Body of pancreas (tissue), 4 donors: Measurements from ENCODE around the gene ANKS1B. TPM values are rescaled to one million over a fixed set of nuclear protein-coding genes. Genes with fewer than 3 reads are reported as not detected.

Experiments
- ATAC-seq: fragments of 150-250 bp; one replicate; pipeline ENCODE4 v1.9.1; 2016
- DNase-seq, 4 donors: peaks; one replicate each; pipeline ENCODE4 v3.0.0-alpha.2; 2019
- H3K27ac ChIP-seq, 4 donors: fragments of 200-600 bp; sonication (generic); 1 replicate in 3 of 4; 2 replicates in 1 of 4; pipeline versions ENCODE4 v1.5.1 to v1.6.1; 2016 to 2019; ENCODE audit warnings: mild to moderate bottlenecking in 1 of 4, mixed read lengths in 1 of 4, moderate library complexity in 1 of 4
- H3K27me3 ChIP-seq, 2 donors: fragments of 200-600 bp; sonication (generic); one replicate each; pipeline ENCODE4 v1.6.0; 2016; ENCODE audit warnings: mild to moderate bottlenecking in 1 of 2
- H3K36me3 ChIP-seq, 2 donors: fragments of 200-600 bp; sonication (generic); replicated peaks in 1 of 2; 2 replicates each; pipeline ENCODE4 v1.5.1; 2016; ENCODE audit warnings: low read depth in 2 of 2; ENCODE audit not compliant: insufficient read depth in 1 of 2
- H3K4me1 ChIP-seq: fragments of 200-600 bp; sonication (generic); one replicate; pipeline ENCODE4 v1.6.0; 2016
- H3K4me3 ChIP-seq, 2 donors: fragments of 200-600 bp; sonication (generic); 1 replicate in 1 of 2; 2 replicates in 1 of 2; pipeline ENCODE4 v1.5.1; 2016 to 2019
- H3K9me3 ChIP-seq, 3 donors: fragments of 200-600 bp; sonication (generic); 1 replicate in 2 of 3; 2 replicates in 1 of 3; pipeline ENCODE4 v1.5.1; 2016
- POLR2A ChIP-seq, 3 donors: fragments of 450-650 bp; IDR thresholded peaks; one replicate each; pipeline ENCODE4 v1.6.1; 2016; ENCODE audit warnings: antibody characterized with exemption in 3 of 3, mild to moderate bottlenecking in 2 of 3
- WGBS, 2 donors: methylation state at CpG; one replicate each; pipeline ENCODE4 v1.1.5; 2017; 5-methylcytosine and 5-hydroxymethylcytosine counted together
- intact Hi-C: fragments of 100-400 bp; cut with DNase I; formaldehyde crosslinking; loops from one replicate; pipeline ENCODE4 v1.15.1; 2023
- total RNA-seq, 2 donors: library from RNA; depleted of rRNA; stranded (reverse); fragments of >200 nt; gene quantifications; one replicate each; pipeline ENCODE4 v1.1.0, GENCODE V29; 2016
- TF ChIP-seq, protein P1 (sequence below), 7 experiments: fragments of 450-650 bp in 4 of 7; fragments of 200-600 bp in 3 of 7; sonication (generic) in 3 of 7; IDR thresholded peaks; one replicate each; pipeline ENCODE4 v1.5.1; 2016 to 2019; ENCODE audit warnings: antibody characterized with exemption in 7 of 7

ANKS1B gene
- total RNA-seq, 2 donors from 2014 or later = 2.1 to 10.2 TPM

DNA sequence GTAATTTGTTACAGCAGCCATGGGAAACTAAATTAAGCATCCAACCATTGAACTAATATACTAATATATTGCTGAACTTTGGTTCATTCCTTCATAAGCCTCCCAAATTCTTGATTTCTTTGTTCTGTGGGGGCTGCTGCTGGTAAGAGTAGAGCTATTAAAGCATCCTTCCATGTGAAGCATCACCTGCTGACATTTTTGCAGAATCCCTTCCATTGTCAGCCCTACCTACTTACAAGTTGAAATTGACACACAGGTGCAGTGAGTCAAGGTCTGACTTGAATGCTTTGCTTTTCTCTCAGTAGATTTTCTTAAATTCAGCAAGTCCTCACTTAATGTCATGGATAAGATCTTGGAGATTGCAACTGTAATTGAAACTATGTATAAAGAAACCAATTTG lies 865.3 kb downstream of the ANKS1B start:
- Histone ChIP-seq H3K4me3 (no peak overlapping the region), H3K36me3 (no peaks in the 10 kb centered on the region), H3K9me3 (no peaks in the 10 kb centered on the region), H3K4me1 (no peaks in the 10 kb centered on the region), H3K27ac (no peak overlapping the region), H3K27me3 (no peaks in the 10 kb centered on the region)
- intact Hi-C loops = no loop called here
- ATAC-seq (no peak), DNase-seq (no peak)
- TF ChIP-seq, protein P1, sequence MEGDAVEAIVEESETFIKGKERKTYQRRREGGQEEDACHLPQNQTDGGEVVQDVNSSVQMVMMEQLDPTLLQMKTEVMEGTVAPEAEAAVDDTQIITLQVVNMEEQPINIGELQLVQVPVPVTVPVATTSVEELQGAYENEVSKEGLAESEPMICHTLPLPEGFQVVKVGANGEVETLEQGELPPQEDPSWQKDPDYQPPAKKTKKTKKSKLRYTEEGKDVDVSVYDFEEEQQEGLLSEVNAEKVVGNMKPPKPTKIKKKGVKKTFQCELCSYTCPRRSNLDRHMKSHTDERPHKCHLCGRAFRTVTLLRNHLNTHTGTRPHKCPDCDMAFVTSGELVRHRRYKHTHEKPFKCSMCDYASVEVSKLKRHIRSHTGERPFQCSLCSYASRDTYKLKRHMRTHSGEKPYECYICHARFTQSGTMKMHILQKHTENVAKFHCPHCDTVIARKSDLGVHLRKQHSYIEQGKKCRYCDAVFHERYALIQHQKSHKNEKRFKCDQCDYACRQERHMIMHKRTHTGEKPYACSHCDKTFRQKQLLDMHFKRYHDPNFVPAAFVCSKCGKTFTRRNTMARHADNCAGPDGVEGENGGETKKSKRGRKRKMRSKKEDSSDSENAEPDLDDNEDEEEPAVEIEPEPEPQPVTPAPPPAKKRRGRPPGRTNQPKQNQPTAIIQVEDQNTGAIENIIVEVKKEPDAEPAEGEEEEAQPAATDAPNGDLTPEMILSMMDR (IDR thresholded peaks at IDR 0.05) = no peak
- no peak for TF ChIP-seq POLR2A (IDR thresholded peaks at IDR 0.05)

DNA sequence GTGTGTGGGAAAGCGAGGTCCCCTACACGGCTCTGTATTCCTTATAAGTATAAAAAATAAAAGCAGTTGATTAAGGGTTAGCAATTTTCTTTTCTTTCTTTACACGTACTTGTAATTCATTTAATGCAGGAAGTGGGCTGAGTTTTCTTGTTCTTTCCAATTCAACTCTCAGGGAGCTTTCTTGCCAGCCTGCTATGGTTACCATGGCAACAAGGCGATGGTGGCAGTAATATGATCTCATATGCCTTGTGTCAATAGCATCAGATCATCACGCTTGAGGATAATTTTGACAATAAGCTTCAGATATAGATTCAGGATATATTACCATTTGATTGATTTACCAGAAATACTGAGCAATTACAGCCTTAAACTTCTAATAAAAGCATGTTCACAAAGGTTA lies 873.1 kb downstream of the ANKS1B start:
- no peak overlapping the region for H3K27ac ChIP-seq
- H3K4me3 ChIP-seq = no peak overlapping the region
- H3K4me1 ChIP-seq = no peaks in the 10 kb centered on the region
- no peaks in the 10 kb centered on the region for H3K36me3 ChIP-seq
- no peak for ATAC-seq
- H3K9me3 ChIP-seq = no peaks in the 10 kb centered on the region
- no peaks in the 10 kb centered on the region for H3K27me3 ChIP-seq
- peak in 1 of 4 donors; percentile 11 for DNase-seq
- 55 to 57% methylated on average over 5 of the region's 5 CpGs for WGBS, 2 donors
- TF ChIP-seq, protein P1 (IDR thresholded peaks at IDR 0.05) = no peak
- no peak for TF ChIP-seq POLR2A (IDR thresholded peaks at IDR 0.05)
- intact Hi-C loops = no loop called here

DNA sequence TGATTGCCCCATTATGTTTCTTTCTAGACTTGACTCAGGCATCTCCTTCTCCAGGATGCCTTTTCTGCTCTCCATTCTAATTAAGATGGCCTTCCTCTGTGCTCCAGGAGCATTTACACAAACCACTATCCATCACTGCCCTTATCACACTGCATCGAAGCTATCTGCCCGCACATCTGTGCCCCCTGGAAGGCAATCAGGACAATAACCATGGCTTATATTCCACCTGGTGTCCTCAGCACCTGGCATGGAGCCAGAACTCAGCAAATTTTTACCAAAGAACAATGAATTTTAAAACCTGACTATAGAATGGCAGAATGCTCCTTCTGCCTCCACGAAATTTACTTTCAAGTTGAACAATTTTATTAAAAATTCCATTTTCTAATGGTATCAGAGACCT lies 873.9 kb downstream of the ANKS1B start:
- no peak overlapping the region for H3K27ac ChIP-seq
- no peaks in the 10 kb centered on the region for H3K27me3 ChIP-seq
- H3K9me3 ChIP-seq = no peaks in the 10 kb centered on the region
- no peak for TF ChIP-seq POLR2A (IDR thresholded peaks at IDR 0.05)
- TF ChIP-seq, protein P1 (IDR thresholded peaks at IDR 0.05) = no peak
- no peaks in the 10 kb centered on the region for H3K4me1 ChIP-seq
- H3K4me3 ChIP-seq = no peak overlapping the region
- DNase-seq (no peak), ATAC-seq (no peak)
- 21 to 37% methylated on average over 3 of the region's 3 CpGs for WGBS, 2 donors
- H3K36me3 ChIP-seq = no peaks in the 10 kb centered on the region
- intact Hi-C loops = no loop called here

DNA sequence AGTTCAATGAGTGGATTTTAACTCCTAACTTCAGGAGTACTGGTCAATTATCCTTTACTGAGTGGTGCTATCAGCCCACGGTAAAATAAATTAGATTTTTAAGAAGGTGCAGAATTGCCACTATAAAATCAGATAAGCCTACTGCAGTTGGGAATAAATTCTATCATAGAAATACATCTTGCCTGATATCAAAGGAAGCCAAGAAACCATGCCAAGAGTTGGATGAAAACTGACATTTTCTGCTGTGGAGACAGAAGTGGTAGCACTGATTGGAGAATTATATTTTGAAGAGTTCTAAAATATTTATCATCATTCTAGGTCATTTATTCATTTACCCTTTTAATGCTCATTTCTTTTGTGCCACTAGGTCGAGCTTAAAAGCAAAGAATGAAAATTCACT lies 874.5 kb downstream of the ANKS1B start:
- H3K27ac ChIP-seq = no peak overlapping the region
- ATAC-seq (no peak), DNase-seq (no peak)
- intact Hi-C loops = no loop called here
- WGBS, 2 donors = 55 to 64% methylated on average over 2 of the region's 2 CpGs
- no peaks in the 10 kb centered on the region for H3K27me3 ChIP-seq
- no peak for TF ChIP-seq POLR2A (IDR thresholded peaks at IDR 0.05)
- TF ChIP-seq, protein P1 (IDR thresholded peaks at IDR 0.05) = no peak
- H3K9me3 ChIP-seq = no peaks in the 10 kb centered on the region
- no peak overlapping the region for H3K4me3 ChIP-seq
- H3K36me3 ChIP-seq = no peaks in the 10 kb centered on the region
- no peaks in the 10 kb centered on the region for H3K4me1 ChIP-seq

DNA sequence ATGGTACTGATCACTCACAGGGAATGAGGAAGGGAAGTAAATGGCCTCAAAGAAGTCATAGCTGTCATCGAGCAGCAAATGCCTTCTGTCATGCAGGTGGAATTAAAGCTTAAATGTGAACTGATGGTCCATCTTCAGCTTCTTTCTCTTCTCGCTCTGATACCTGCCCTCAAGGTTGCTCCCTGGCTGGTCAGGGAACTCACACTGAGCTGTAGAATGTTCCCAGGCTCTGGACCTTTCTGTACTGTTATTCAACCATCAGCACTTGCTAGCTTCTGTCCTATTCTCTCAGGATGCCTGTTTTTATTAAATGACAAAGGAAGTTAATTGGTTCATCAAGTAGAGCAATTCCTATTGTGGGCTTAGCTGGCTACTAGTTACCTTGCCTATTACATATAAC lies 875.8 kb downstream of the ANKS1B start:
- Histone ChIP-seq H3K36me3 (no peaks in the 10 kb centered on the region), H3K27ac (no peak overlapping the region), H3K4me1 (no peaks in the 10 kb centered on the region), H3K4me3 (no peak overlapping the region), H3K9me3 (no peaks in the 10 kb centered on the region), H3K27me3 (no peaks in the 10 kb centered on the region)
- DNase-seq (no peak), ATAC-seq (no peak)
- WGBS, 2 donors = 71 to 76% methylated on average over 2 of the region's 2 CpGs
- TF ChIP-seq, protein P1 (IDR thresholded peaks at IDR 0.05) = no peak
- no peak for TF ChIP-seq POLR2A (IDR thresholded peaks at IDR 0.05)
- intact Hi-C loops = no loop called here
